NCI-H1092 (cell line): ENCODE measurements around the gene OR2A2.

Experiments used
- DNase-seq: peaks from one replicate; lab custom pipeline; 2025; lab: John Stamatoyannopoulos, UW

The OR2A2 gene

DNA sequence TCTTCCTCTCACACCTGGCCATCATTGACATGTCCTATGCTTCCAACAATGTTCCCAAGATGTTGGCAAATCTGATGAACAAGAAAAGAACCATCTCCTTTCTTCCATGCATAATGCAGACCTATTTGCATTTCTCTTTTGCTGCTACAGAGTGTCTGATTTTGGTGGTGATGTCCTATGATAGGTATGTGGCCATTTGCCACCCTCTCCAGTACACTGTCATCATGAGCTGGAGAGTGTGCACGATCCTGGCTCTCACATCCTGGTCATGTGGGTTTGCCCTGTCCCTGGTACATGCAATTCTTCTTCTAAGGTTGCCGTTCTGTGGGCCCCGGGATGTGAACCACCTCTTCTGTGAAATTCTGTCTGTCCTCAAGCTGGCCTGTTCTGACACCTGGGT, 32.8 kb downstream of the OR2A2 start:
- no peak for DNase-seq

DNA sequence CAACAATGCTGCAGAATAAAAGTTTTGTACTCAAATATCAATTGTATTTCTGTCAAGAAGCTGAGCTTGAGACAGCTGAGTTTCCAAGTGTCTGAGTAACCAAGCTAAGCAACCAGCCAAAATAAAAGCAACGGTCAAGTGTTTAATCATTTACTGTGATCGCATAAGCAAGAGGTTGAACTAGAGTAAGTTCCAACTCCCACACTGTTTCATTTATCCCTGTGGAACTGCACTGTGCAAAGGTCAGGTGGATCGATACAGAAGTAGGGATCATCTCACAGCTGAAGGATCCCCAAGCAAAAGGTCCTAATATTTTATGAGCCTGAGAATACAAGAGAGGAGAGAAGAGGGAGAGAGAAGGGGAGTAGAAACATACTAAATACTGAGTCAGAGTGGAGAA, 35.0 kb downstream of the OR2A2 start:
- DNase-seq = no peak

DNA sequence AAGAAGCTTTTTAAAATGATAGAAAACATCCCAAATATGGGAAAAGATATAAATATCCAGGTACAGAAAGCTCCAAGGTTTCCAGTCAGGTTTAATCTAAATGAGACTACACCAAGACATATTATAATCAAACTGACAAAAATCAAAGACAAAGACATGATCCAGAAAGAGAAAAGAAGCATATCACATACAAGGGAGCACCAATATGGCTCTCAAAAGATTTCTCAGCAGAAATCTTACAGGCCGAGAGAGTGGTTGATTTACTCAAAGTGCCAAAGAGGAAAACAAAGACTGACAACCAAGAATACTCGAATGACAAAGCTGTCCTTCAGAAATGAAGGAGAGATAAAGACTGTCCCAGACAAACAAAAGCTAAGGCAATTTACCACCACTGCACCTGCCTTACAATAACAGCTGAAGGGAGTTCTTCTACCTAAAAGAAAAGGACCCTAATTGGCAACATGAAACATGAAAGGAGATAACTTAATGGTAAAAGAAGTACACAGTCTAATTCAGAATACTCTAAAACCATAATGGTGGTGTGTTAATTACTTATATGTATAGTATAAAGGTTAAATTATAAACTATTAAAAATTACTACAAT, 38.9 kb downstream of the OR2A2 start:
- no peak for DNase-seq

DNA sequence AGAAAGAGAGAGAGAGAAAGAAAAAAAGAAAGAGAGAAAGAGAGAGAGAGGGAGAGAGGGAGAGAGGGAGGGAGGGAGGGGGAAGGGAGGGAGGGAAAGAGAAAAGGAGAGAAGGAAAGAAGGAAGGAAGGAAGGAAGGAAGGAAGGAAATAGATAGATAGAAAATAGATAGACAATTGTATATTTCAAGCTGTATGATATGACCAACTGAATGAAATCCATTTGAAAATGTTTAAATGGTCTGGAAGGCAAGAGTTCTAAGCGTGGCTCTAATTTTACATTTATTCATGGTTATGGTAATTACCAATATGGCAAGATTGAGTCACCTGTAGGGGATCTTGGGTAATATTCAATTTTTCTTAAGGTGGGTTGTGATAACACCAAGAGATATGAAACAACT, 49.5 kb downstream of the OR2A2 start:
- no peak for DNase-seq
